Naive thymus-derived CD4-positive, alpha-beta T cell (primary cell): ENCODE results near the gene ARMC6. TPM values are rescaled to one million over a fixed set of nuclear protein-coding genes. Genes with fewer than 3 reads are reported as not detected.
"Not testable (repeated sequence)": the region's sequence is repeated elsewhere in the genome, so short reads cannot be mapped to it uniquely, and the experiment has no call there.

ENCODE experiments used
- ATAC-seq: fragments of 150-1000 bp; cut with Tn5 transposase; 2 replicates; pipeline ENCODE4 v1.10.0; 2021; ENCODE audit warnings: mild to moderate bottlenecking, moderate library complexity
- CTCF ChIA-PET: fragments of 350-600 bp; sonication (Branson Sonifier 250); formaldehyde crosslinking; loops from one replicate; lab custom pipeline; 2021; ENCODE audit warnings: antibody characterized with exemption; lab: Charles Lee
- POLR2A ChIA-PET: fragments of 350-600 bp; sonication (Branson Sonifier 250); formaldehyde crosslinking; loops from one replicate; lab custom pipeline; 2021; ENCODE audit warnings: antibody characterized with exemption, inconsistent platforms; lab: Charles Lee
- DNase-seq, 9 donors: peaks; one replicate each; pipeline versions ENCODE4 v3.0.0 to v3.0.0-alpha.2; 2020 to 2022; ENCODE audit warnings: mixed read lengths in 1 of 9
- H3K27ac ChIP-seq: one replicate; pipeline ENCODE4 v1.7.0; 2013; ENCODE audit warnings: mild to moderate bottlenecking, low read depth, low read length, moderate library complexity
- H3K27me3 ChIP-seq, 2 donors: one replicate each; pipeline ENCODE4 v1.7.0; 2013; ENCODE audit warnings: low read length in 2 of 2, mild to moderate bottlenecking in 2 of 2, moderate library complexity in 2 of 2; ENCODE audit not compliant: control insufficient read depth in 2 of 2, insufficient read depth in 2 of 2
- H3K36me3 ChIP-seq, 3 experiments: 1 replicate in 2 of 3; 2 replicates in 1 of 3; pipeline ENCODE4 v1.7.0; 2013; ENCODE audit warnings: low read length in 3 of 3, mild to moderate bottlenecking in 3 of 3, moderate library complexity in 1 of 3; ENCODE audit not compliant: insufficient read depth in 3 of 3, control insufficient read depth in 2 of 3
- H3K4me1 ChIP-seq, 2 donors: one replicate each; pipeline ENCODE4 v1.7.0; 2013; ENCODE audit warnings: low read length in 2 of 2, mild to moderate bottlenecking in 2 of 2, moderate library complexity in 1 of 2; ENCODE audit not compliant: control insufficient read depth in 2 of 2, insufficient read depth in 2 of 2
- H3K4me3 ChIP-seq: 2 replicates; pipeline ENCODE4 v1.7.0; 2013; ENCODE audit warnings: mild to moderate bottlenecking, low read length
- H3K9me3 ChIP-seq, 3 experiments: 1 replicate in 2 of 3; 2 replicates in 1 of 3; pipeline ENCODE4 v1.7.0; 2013; ENCODE audit warnings: low read length in 3 of 3; ENCODE audit not compliant: control insufficient read depth in 2 of 3
- H3K27ac Mint-ChIP-seq, 9 donors: one replicate each; pipeline ENCODE4 v1.8.0; 2020 to 2022; ENCODE audit warnings: mixed read lengths in 9 of 9, mild to moderate bottlenecking in 8 of 9, moderate library complexity in 5 of 9, inconsistent platforms in 2 of 9
- H3K27me3 Mint-ChIP-seq, 5 donors: one replicate each; pipeline ENCODE4 v1.8.0; 2021 to 2022; ENCODE audit warnings: mixed read lengths in 5 of 5, mild to moderate bottlenecking in 1 of 5
- H3K36me3 Mint-ChIP-seq, 5 donors: one replicate each; pipeline ENCODE4 v1.8.0; 2020 to 2022; ENCODE audit warnings: mixed read lengths in 5 of 5, mild to moderate bottlenecking in 3 of 5, inconsistent platforms in 1 of 5
- H3K4me1 Mint-ChIP-seq, 7 donors: one replicate each; pipeline ENCODE4 v1.8.0; 2020 to 2022; ENCODE audit warnings: mixed read lengths in 7 of 7, mild to moderate bottlenecking in 3 of 7, inconsistent platforms in 1 of 7
- H3K4me3 Mint-ChIP-seq, 10 donors: one replicate each; pipeline ENCODE4 v1.8.0; 2020 to 2022; ENCODE audit warnings: mild to moderate bottlenecking in 10 of 10, mixed read lengths in 10 of 10, moderate library complexity in 6 of 10, inconsistent platforms in 2 of 10
- H3K9me3 Mint-ChIP-seq, 11 donors: one replicate each; pipeline ENCODE4 v1.8.0; 2020 to 2022; ENCODE audit warnings: mixed read lengths in 11 of 11, mild to moderate bottlenecking in 4 of 11, inconsistent platforms in 1 of 11, moderate library complexity in 1 of 11
- intact Hi-C, 2 donors: fragments of 100-400 bp; cut with micrococcal nuclease; formaldehyde crosslinking; loops; one replicate each; pipeline ENCODE4 v1.15.1; 2023
- polyA plus RNA-seq, 2 donors: library from polyadenylated mRNA; unstranded; fragments of 300-500 nt; fragmentation: Illumina TruSeq; gene quantifications; one replicate each; pipeline ENCODE4 v1.2.3, GENCODE V29; 2021
- total RNA-seq, 6 experiments: library from RNA in 5 of 6; stranded (reverse) in 5 of 6; gene quantifications; 1 replicate in 5 of 6; 2 replicates in 1 of 6; pipeline ENCODE4 v1.2.3 and lab custom pipeline; 2021 to 2026

Gene ARMC6
- total and polyA plus RNA-seq, 7 experiments from 2014 or later: 14.0 to 41.9 (median 16.2) TPM

GRCh38 chr19:19098084-19098702, 64.8 kb downstream of the ARMC6 start:
- no peaks in the 10 kb centered on the region for H3K27me3 ChIP-seq
- H3K27me3 Mint-ChIP-seq: no peaks in the 10 kb centered on the region
- ChIA-PET CTCF (interaction anchor here (0.6 kb wide), 1 partner anchor 46 kb away, joined by 3 read pairs; no protein-coding TSS in a partner anchor), POLR2A (no interaction called here)
- H3K4me1 Mint-ChIP-seq: peaks cover 0 to 2% (median 0%) of the 10 kb centered on the region in 7 donors
- intact Hi-C loops: no loop called here
- H3K4me3 ChIP-seq: no peak overlapping the region
- H3K9me3 Mint-ChIP-seq: no peaks in the 10 kb centered on the region
- H3K36me3 Mint-ChIP-seq: peaks cover 0 to 14% (median 0%) of the 10 kb centered on the region in 5 donors
- H3K9me3 ChIP-seq: no peaks in the 10 kb centered on the region
- DNase-seq (no peak), ATAC-seq (no peak)
- no peaks in the 10 kb centered on the region for H3K4me1 ChIP-seq
- no peak overlapping the region for H3K27ac Mint-ChIP-seq
- H3K36me3 ChIP-seq: peaks cover 0 to 50% (median 2%) of the 10 kb centered on the region in 3 experiments
- H3K27ac ChIP-seq: no peak overlapping the region
- H3K4me3 Mint-ChIP-seq: no peak overlapping the region

GRCh38 chr19:19098703-19099632, 65.6 kb downstream of the ARMC6 start:
- H3K27ac Mint-ChIP-seq: peak overlapping the region in 1 of 9 donors; percentile 29
- H3K27me3 Mint-ChIP-seq: no peaks in the 10 kb centered on the region
- Histone ChIP-seq H3K27me3 (no peaks in the 10 kb centered on the region), H3K27ac (no peak overlapping the region), H3K9me3 (no peaks in the 10 kb centered on the region), H3K36me3 (peaks cover 0 to 50% (median 3%) of the 10 kb centered on the region in 3 experiments), H3K4me1 (no peaks in the 10 kb centered on the region), H3K4me3 (no peak overlapping the region)
- DNase-seq (no peak), ATAC-seq (no peak)
- ChIA-PET POLR2A (interaction anchor here (0.5 to 0.6 kb wide), 2 partner anchors 15 to 418 kb away, joined by 3 to 4 read pairs; no protein-coding TSS in a partner anchor), CTCF (interaction anchor here (0.6 kb wide), 1 partner anchor 45 kb away, joined by 3 read pairs; no protein-coding TSS in a partner anchor)
- no peaks in the 10 kb centered on the region for H3K9me3 Mint-ChIP-seq
- peaks cover 0 to 13% (median 0%) of the 10 kb centered on the region in 5 donors for H3K36me3 Mint-ChIP-seq
- peaks cover 0 to 2% (median 0%) of the 10 kb centered on the region in 7 donors for H3K4me1 Mint-ChIP-seq
- intact Hi-C loops: no loop called here
- no peak overlapping the region for H3K4me3 Mint-ChIP-seq

- DNase-seq (no peak), ATAC-seq (no peak)
- POLR2A ChIA-PET: no interaction called here
- intact Hi-C loops: no loop called here
- Mint-ChIP-seq H3K36me3 (peaks cover 0 to 14% (median 0%) of the 10 kb centered on the region in 5 donors), H3K4me1 (peaks cover 0 to 2% (median 0%) of the 10 kb centered on the region in 7 donors), H3K4me3 (no peak overlapping the region), H3K9me3 (no peaks in the 10 kb centered on the region), H3K27ac (no peak overlapping the region), H3K27me3 (no peaks in the 10 kb centered on the region)
- Histone ChIP-seq H3K27ac (no peak overlapping the region), H3K27me3 (no peaks in the 10 kb centered on the region), H3K9me3 (no peaks in the 10 kb centered on the region), H3K36me3 (peaks cover 0 to 57% (median 3%) of the 10 kb centered on the region in 3 experiments), H3K4me3 (no peak overlapping the region), H3K4me1 (no peaks in the 10 kb centered on the region)
- CTCF ChIA-PET: no interaction called here
These were observed 68.1 kb downstream of the ARMC6 start for GRCh38 chr19:19101540-19101939.

GRCh38 chr19:19102566-19102965, 69.2 kb downstream of the ARMC6 start:
- H3K27ac Mint-ChIP-seq, H3K27me3 Mint-ChIP-seq, H3K4me3 ChIP-seq, DNase-seq, H3K27me3 ChIP-seq, H3K4me1 Mint-ChIP-seq, ATAC-seq, intact Hi-C loops, H3K4me1 ChIP-seq, CTCF ChIA-PET, H3K9me3 Mint-ChIP-seq, H3K4me3 Mint-ChIP-seq, H3K27ac ChIP-seq, H3K9me3 ChIP-seq: not testable (repeated sequence)
- H3K36me3 Mint-ChIP-seq: peaks cover 0 to 12% (median 0%) of the 10 kb centered on the region in 5 donors
- H3K36me3 ChIP-seq: peaks cover 0 to 52% (median 3%) of the 10 kb centered on the region in 3 experiments
- POLR2A ChIA-PET: interaction anchor here (0.7 kb wide), 1 partner anchor 89 kb away, joined by 3 read pairs; no protein-coding TSS in a partner anchor

GRCh38 chr19:19103167-19103566, 69.8 kb downstream of the ARMC6 start:
- Histone ChIP-seq H3K36me3 (peaks cover 0 to 54% (median 3%) of the 10 kb centered on the region in 3 experiments), H3K4me1 (no peaks in the 10 kb centered on the region), H3K27ac (no peak overlapping the region), H3K27me3 (no peaks in the 10 kb centered on the region), H3K9me3 (no peaks in the 10 kb centered on the region), H3K4me3 (no peak overlapping the region)
- peaks cover 0 to 11% (median 0%) of the 10 kb centered on the region in 5 donors for H3K36me3 Mint-ChIP-seq
- ATAC-seq: no peak
- DNase-seq: no peak
- H3K27me3 Mint-ChIP-seq: no peaks in the 10 kb centered on the region
- intact Hi-C loops: no loop called here
- H3K4me1 Mint-ChIP-seq: peaks cover 0 to 2% (median 0%) of the 10 kb centered on the region in 7 donors
- H3K4me3 Mint-ChIP-seq: no peak overlapping the region
- H3K27ac Mint-ChIP-seq: no peak overlapping the region
- no peaks in the 10 kb centered on the region for H3K9me3 Mint-ChIP-seq
- ChIA-PET CTCF (no interaction called here), POLR2A (interaction anchor here (0.7 kb wide), 1 partner anchor 88 kb away, joined by 3 read pairs; no protein-coding TSS in a partner anchor)

GRCh38 chr19:19105365-19106055, 72.1 kb downstream of the ARMC6 start:
- no peak overlapping the region for H3K27ac Mint-ChIP-seq
- Histone ChIP-seq H3K27me3 (no peaks in the 10 kb centered on the region), H3K4me1 (no peaks in the 10 kb centered on the region), H3K36me3 (peaks cover 0 to 40% (median 3%) of the 10 kb centered on the region in 3 experiments), H3K27ac (no peak overlapping the region), H3K4me3 (no peak overlapping the region), H3K9me3 (no peaks in the 10 kb centered on the region)
- no peak overlapping the region for H3K4me3 Mint-ChIP-seq
- peaks cover 0 to 8% (median 4%) of the 10 kb centered on the region in 7 donors for H3K4me1 Mint-ChIP-seq
- H3K36me3 Mint-ChIP-seq: peaks cover 0 to 11% (median 0%) of the 10 kb centered on the region in 5 donors
- ChIA-PET CTCF (no interaction called here), POLR2A (no interaction called here)
- H3K9me3 Mint-ChIP-seq: no peaks in the 10 kb centered on the region
- H3K27me3 Mint-ChIP-seq: peaks cover 0 to 2% (median 0%) of the 10 kb centered on the region in 5 donors
- no peak for ATAC-seq
- no peak for DNase-seq
- intact Hi-C loops: no loop called here
